B cell (primary cell): Measurements from ENCODE around the gene ARIH2. TPM values are rescaled to one million over a fixed set of nuclear protein-coding genes. Genes with fewer than 3 reads are reported as not detected.

Source experiments
- ATAC-seq: fragments of 200-7000 bp; cut with Tn5 transposase; one replicate; pipeline ENCODE4 v1.10.0; 2021; ENCODE audit warnings: low read depth, mild to moderate bottlenecking, moderate number of reproducible peaks, moderate library complexity
- CTCF ChIA-PET: fragments of 350-600 bp; sonication (Branson Sonifier 250); formaldehyde crosslinking; loops from one replicate; lab custom pipeline; 2021; ENCODE audit warnings: antibody characterized with exemption, inconsistent platforms; lab: Charles Lee
- POLR2A ChIA-PET: fragments of 350-600 bp; sonication (Branson Sonifier 250); formaldehyde crosslinking; loops from one replicate; lab custom pipeline; 2021; ENCODE audit warnings: antibody characterized with exemption; lab: Charles Lee
- DNase-seq: peaks from one replicate; pipeline ENCODE4 v3.0.0; 2013
- H2AFZ ChIP-seq: 2 replicates; pipeline ENCODE4 v1.6.1; 2012; ENCODE audit warnings: mild to moderate bottlenecking, low read depth, low read length; ENCODE audit not compliant: insufficient read depth, poor library complexity, severe bottlenecking
- H3K27ac ChIP-seq, 2 donors: 1 replicate in 1 of 2; 2 replicates in 1 of 2; pipeline ENCODE4 v1.5.1; 2012 to 2013; ENCODE audit warnings: low read length in 2 of 2, mild to moderate bottlenecking in 2 of 2, moderate library complexity in 1 of 2
- H3K27me3 ChIP-seq, 4 experiments: fragments of 200-600 bp in 1 of 4; sonication (generic) in 1 of 4; replicated peaks in 1 of 4; 1 replicate in 2 of 4; 2 replicates in 2 of 4; pipeline versions ENCODE4 v1.6.1 to v1.7.0; 2013 to 2016; ENCODE audit warnings: low read length in 3 of 4, mild to moderate bottlenecking in 2 of 4, mixed read lengths in 1 of 4, moderate library complexity in 1 of 4; ENCODE audit not compliant: insufficient read depth in 4 of 4, control insufficient read depth in 3 of 4; ENCODE audit errors: control extremely low read depth in 1 of 4
- H3K36me3 ChIP-seq, 2 experiments: replicated peaks in 1 of 2; 1 replicate in 1 of 2; 2 replicates in 1 of 2; pipeline versions ENCODE4 v1.6.1 to v1.7.1; 2013; ENCODE audit warnings: low read length in 1 of 2; ENCODE audit not compliant: insufficient read depth in 2 of 2, control insufficient read depth in 1 of 2; ENCODE audit errors: control extremely low read depth in 1 of 2, extremely low read depth in 1 of 2
- H3K4me1 ChIP-seq, 2 donors: fragments of 200-600 bp in 1 of 2; sonication (generic) in 1 of 2; 1 replicate in 1 of 2; 2 replicates in 1 of 2; pipeline versions ENCODE4 v1.5.1 to v1.6.1; 2013 to 2017; ENCODE audit warnings: low read length in 2 of 2; ENCODE audit not compliant: control insufficient read depth in 2 of 2, insufficient read depth in 2 of 2
- H3K4me2 ChIP-seq: replicated peaks from 2 replicates; pipeline ENCODE3; 2012; ENCODE audit warnings: mild to moderate bottlenecking, low read depth, low read length; ENCODE audit not compliant: poor library complexity, severe bottlenecking
- H3K4me3 ChIP-seq, 5 experiments: fragments of 200-600 bp in 1 of 5; sonication (generic) in 1 of 5; 1 replicate in 3 of 5; 2 replicates in 2 of 5; pipeline versions ENCODE4 v1.5.1 to v1.7.0; 2011 to 2016; ENCODE audit warnings: low read length in 4 of 5, mild to moderate bottlenecking in 4 of 5, low read depth in 2 of 5, control low read depth in 1 of 5, moderate library complexity in 1 of 5; ENCODE audit not compliant: insufficient read depth in 1 of 5; ENCODE audit errors: control extremely low read depth in 1 of 5, extremely low read depth in 1 of 5
- H3K79me2 ChIP-seq: fragments of 200-600 bp; sonication (generic); one replicate; pipeline ENCODE4 v1.6.0; 2016; ENCODE audit warnings: low read length; ENCODE audit not compliant: control insufficient read depth, insufficient read depth
- H3K9ac ChIP-seq: fragments of 200-600 bp; sonication (generic); 2 replicates; pipeline ENCODE4 v1.6.1; 2017; ENCODE audit warnings: mild to moderate bottlenecking, low read length, moderate library complexity
- H3K9me3 ChIP-seq, 3 donors: one replicate each; pipeline versions ENCODE4 v1.6.1 to v1.7.1; 2013; ENCODE audit warnings: low read length in 2 of 3; ENCODE audit not compliant: control insufficient read depth in 2 of 3, insufficient read depth in 1 of 3; ENCODE audit errors: control extremely low read depth in 1 of 3
- H4K20me1 ChIP-seq: 2 replicates; pipeline ENCODE4 v1.6.0; 2012; ENCODE audit warnings: mild to moderate bottlenecking, low read length; ENCODE audit not compliant: insufficient read depth, control insufficient read depth, poor library complexity, severe bottlenecking
- H3K27ac Mint-ChIP-seq: one replicate; pipeline ENCODE4 v1.8.0; 2021; ENCODE audit warnings: mixed read lengths
- H3K27me3 Mint-ChIP-seq: one replicate; pipeline ENCODE4 v1.8.0; 2021; ENCODE audit warnings: mixed read lengths
- H3K4me1 Mint-ChIP-seq: one replicate; pipeline ENCODE4 v1.8.0; 2021; ENCODE audit warnings: mixed read lengths
- H3K4me3 Mint-ChIP-seq: one replicate; pipeline ENCODE4 v1.8.0; 2021; ENCODE audit warnings: mixed read lengths
- H3K9me3 Mint-ChIP-seq: one replicate; pipeline ENCODE4 v1.8.0; 2022; ENCODE audit warnings: mixed read lengths; ENCODE audit not compliant: insufficient read depth
- CTCF ChIP-seq: fragments of 200-600 bp; IDR thresholded peaks from one replicate; pipeline ENCODE4 v1.8.0; 2022; ENCODE audit warnings: antibody characterized with exemption, mild to moderate bottlenecking
- EZH2 ChIP-seq: IDR thresholded peaks from 2 replicates; pipeline ENCODE4 v1.6.1; 2012; ENCODE audit warnings: borderline replicate concordance, low read depth, mild to moderate bottlenecking, moderate library complexity, low read length; ENCODE audit not compliant: insufficient read depth, poor library complexity, severe bottlenecking
- WGBS: methylation state at CpG from one replicate; pipeline ENCODE4 v1.1.5; 2013; ENCODE audit warnings: missing lambda C conversion rate; ENCODE audit not compliant: insufficient coverage; 5-methylcytosine and 5-hydroxymethylcytosine counted together
- intact Hi-C: fragments of 100-400 bp; cut with micrococcal nuclease; formaldehyde crosslinking; loops from one replicate; pipeline ENCODE4 v1.10.0; 2022
- polyA plus RNA-seq: library from polyadenylated mRNA; depleted of rRNA; stranded (reverse); fragments of >200 nt; gene quantifications from 2 replicates; pipeline ENCODE4 v1.2.3, GENCODE V29; 2012
- total RNA-seq, 2 donors: library from RNA; stranded (reverse); fragments of 120-200 nt in 1 of 2; gene quantifications; 1 replicate in 1 of 2; 2 replicates in 1 of 2; pipeline versions ENCODE4 v1.2.3 to v1.2.4, GENCODE V29; 2013 to 2022

ARIH2 gene
- total and polyA plus RNA-seq, 2 donors (not counting 1 experiment from before 2014, with no cell fraction given): 114 to 148 TPM

GRCh38 chr3:49020330-49021212 lies 101.9 kb downstream of the ARIH2 start:
- under 1% methylated on average over 47 of the region's 51 CpGs for WGBS
- Histone ChIP-seq H3K36me3 (peaks cover 1 to 33% of the 10 kb centered on the region in 2 experiments), H3K79me2 (peaks cover 44% of the 10 kb centered on the region), H3K27me3 (no peaks in the 10 kb centered on the region), H4K20me1 (peaks cover 10% of the 10 kb centered on the region), H3K27ac (peak overlapping the region; percentile 96 to 98), H3K9ac (peak overlapping the region; percentile 98), H3K9me3 (no peaks in the 10 kb centered on the region), H3K4me1 (peaks cover 34 to 53% of the 10 kb centered on the region in 2 donors), H3K4me3 (peak overlapping the region; percentile 66 to 92 (median 89)), H3K4me2 (peak overlapping the region; percentile 98), H2AFZ (peak overlapping the region; percentile 89)
- TF ChIP-seq CTCF (no peak), EZH2 (no peak)
- DNase-seq (peak; percentile 60), ATAC-seq (peak; percentile 2)
- H3K4me3 Mint-ChIP-seq: peak overlapping the region; percentile 96
- peak overlapping the region; percentile 97 for H3K27ac Mint-ChIP-seq
- POLR2A ChIA-PET: interaction anchor here (0.6 to 6.4 kb wide), 11 partner anchors 8 to 1345 kb away, joined by 3 to 116 read pairs (median 8); partner anchors contain the start of genes ARIH2, IMPDH2, QRICH1 and USP19
- peaks cover 58% of the 10 kb centered on the region for H3K4me1 Mint-ChIP-seq
- intact Hi-C loops: loop anchor here (1.0 to 10.0 kb wide), 8 partner anchors 9 to 463 kb away; partner anchors contain the start of genes ARIH2, DAG1, IMPDH2 and IP6K2
- H3K27me3 Mint-ChIP-seq: no peaks in the 10 kb centered on the region
- CTCF ChIA-PET: interaction anchor here (0.5 to 3.7 kb wide), 11 partner anchors 9 to 214 kb away, joined by 3 to 52 read pairs (median 4); partner anchors contain the start of genes ARIH2, IMPDH2, P4HTM and WDR6
- H3K9me3 Mint-ChIP-seq: no peaks in the 10 kb centered on the region
